LoVo (cell line): ENCODE data around the gene FBXO38.

Source experiments
- DNase-seq: peaks from one replicate; pipeline ENCODE4 v3.0.0-alpha.2; 2016; ENCODE audit warnings: low spot score

Gene FBXO38, protein sequence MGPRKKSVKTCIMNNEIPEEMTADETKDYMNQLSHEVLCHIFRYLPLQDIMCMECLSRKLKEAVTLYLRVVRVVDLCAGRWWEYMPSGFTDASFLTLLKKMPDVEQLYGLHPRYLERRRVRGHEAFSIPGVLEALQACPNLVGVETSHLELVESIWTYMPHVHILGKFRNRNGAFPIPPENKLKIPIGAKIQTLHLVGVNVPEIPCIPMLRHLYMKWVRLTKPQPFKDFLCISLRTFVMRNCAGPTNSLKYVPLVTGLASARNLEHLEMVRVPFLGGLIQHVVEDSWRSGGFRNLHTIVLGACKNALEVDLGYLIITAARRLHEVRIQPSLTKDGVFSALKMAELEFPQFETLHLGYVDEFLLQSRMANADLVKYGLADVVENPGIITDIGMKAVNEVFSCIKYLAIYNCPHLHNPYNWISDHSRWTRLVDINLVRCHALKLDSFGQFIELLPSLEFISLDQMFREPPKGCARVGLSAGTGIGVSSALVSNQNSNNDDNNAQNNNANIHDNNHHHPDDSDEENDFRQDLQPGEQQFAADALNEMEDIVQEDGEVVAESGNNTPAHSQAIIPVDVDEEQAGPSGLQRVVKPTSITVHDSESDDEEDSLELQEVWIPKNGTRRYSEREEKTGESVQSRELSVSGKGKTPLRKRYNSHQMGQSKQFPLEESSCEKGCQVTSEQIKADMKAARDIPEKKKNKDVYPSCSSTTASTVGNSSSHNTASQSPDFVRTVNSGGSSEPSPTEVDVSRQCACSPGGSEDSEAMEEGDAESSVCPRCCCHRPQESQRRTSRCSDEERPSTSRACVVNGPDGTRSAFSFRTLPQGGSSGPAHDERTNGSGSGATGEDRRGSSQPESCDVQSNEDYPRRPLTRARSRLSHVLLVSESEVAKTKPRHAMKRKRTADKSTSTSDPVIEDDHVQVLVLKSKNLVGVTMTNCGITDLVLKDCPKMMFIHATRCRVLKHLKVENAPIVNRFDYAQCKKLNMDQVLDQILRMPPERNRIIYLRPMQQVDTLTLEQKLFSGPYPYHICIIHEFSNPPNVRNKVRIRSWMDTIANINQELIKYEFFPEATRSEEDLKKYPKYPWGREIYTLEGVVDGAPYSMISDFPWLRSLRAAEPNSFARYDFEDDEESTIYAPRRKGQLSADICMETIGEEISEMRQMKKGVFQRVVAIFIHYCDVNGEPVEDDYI

GRCh38 chr5:148383564-148384379 is at the start of gene FBXO38:
Gene FBXO38, plus strand, starts transcription at chr5:148383958. Its CDS starts 10,819 bp downstream, at chr5:148394777.
- peak; percentile 99 for DNase-seq

GRCh38 chr5:148335259-148335658 is 48.5 kb upstream of the FBXO38 start, which contains the start of gene SPINK9:
Gene SPINK9, plus strand, starts transcription at chr5:148335559. Its CDS starts 55 bp downstream, at chr5:148335614.
- no peak for DNase-seq

DNA sequence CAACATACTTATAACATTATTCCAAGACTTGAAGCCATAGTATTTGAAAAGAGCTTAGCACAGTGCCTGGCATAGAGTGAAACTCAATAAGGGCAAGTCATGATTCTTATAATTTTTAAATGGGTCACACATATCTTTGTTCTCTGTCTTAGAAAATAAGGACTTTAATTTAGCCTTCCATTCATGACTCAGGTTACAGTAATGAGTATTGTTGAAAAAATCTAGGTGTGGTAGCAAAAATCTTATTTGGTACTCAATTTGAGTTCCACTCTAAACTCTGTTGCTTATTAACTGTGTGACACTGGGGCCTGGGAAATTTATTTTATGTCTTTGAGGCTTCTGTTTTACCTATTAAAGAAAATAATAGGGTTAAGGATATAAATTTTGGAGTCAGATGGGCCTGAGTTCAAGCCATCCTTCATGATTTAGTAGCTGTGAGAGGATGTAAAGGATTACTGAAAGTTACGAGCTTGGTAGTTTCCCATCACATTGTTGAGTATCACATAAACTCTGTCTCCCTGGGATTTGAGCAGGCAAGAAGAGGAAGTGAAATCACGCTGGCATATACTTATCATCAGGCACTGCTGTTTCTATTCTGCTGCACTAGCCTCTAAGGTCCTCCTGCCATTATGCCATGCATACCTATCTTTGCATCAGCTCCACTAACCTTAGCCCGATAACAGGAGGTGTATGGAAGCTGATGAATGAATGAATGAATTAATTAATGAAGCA is 46.9 kb upstream of the FBXO38 start:
- DNase-seq = peak; percentile 45

GRCh38 chr5:148342371-148343045 is 41.2 kb upstream of the FBXO38 start:
- DNase-seq = peak; percentile 81

DNA sequence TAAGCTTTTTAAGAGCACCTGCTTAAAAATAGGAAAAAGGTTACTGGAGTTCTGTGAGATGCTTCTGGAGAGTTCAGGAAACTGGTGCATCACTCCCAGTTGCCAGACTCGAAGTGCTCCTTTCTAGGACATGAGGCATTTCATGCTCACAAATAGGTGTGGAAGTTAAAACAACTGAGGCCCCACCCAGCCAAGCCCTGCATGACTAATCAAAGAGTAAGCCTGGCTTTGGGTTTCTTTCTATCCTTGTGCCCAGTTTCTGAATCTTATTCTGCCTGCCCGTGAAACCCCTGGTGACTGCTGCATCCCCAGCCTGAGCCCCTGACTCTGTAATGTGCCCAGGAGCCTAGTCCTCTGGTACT is 40.7 kb upstream of the FBXO38 start:
- DNase-seq = peak; percentile 95

DNA sequence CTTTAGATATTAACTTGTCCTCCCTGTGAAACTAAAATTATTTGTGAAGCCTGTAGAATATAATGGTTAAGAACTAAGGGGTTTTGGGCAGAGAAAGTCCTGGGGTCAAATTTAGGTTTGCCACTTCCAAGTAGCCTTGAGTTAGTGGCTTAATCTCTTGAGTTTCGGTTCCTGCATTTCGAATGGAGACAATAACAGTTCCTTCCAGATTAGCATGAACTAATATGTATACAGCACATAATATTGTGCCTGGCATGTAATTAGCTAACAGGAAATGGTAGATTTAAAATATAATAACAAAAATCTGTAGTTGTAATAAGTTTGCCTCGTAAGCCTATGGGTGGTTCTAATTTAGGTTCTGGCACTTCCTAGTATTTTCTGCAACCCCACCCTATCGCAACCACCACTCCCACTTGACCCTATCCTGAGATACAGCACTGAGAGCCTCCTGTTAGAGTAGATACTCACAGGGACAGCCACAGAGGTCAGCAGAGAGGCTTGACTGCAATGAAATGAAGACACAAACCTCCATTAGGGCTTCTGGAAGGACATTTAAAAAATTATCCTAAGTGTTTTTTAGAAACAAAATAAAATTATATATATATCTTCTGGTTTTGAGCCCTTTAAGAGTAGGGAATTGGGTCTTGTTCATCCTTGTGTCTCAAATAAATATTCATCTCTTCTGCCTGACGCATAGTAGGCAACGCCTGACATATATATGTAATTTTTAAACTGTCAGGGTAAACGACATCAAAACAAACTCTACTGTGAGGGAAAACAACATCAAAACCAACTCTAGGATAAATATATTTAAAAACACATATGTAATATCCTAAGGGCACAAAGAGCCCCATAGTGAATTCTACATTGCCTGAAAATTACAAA is 39.9 kb upstream of the FBXO38 start:
- DNase-seq = peak; percentile 64

GRCh38 chr5:148347706-148348105 is 36.1 kb upstream of the FBXO38 start:
- no peak for DNase-seq

- DNase-seq = no peak
Measured at GRCh38 chr5:148352696-148353095, 31.1 kb upstream of the FBXO38 start.

DNA sequence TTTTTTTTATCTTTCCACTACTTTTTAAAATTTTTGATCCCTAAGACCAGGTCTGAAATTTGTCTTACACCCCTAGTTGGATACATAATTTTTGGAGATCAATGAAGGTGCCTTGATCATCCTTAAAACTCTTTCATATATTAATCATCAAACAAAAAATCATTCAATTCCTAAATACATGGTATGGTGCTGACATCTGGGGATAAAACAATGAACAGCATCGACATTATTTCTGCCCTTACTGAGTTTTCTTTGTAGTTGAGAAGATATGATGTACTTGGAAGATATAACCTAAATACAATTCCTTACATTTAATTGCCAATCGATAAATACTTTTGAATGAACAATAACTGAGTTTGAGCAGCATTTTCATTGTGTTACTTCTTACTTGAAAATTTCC is 30.1 kb upstream of the FBXO38 start:
- DNase-seq = no peak

DNA sequence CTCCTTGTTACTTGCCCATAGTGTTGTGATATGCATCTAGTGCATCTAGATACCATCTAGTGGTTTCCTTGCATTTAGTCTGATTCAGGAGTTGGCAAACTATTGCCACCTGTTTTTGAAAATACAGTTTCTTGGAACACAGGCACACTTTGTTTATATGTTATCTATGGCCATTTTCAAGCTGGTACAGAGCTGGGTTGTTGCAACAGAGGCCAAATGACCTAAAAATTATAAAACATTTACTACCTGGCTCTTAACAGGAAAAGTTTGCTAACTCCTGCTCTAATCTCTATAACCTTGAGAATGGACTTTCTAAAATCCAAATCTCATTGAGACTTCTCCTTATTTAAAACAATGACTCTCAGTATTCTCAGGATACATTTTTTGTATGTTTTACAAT is 19.4 kb upstream of the FBXO38 start:
- DNase-seq = no peak

GRCh38 chr5:148368299-148368698 is 15.5 kb upstream of the FBXO38 start:
- no peak for DNase-seq

DNA sequence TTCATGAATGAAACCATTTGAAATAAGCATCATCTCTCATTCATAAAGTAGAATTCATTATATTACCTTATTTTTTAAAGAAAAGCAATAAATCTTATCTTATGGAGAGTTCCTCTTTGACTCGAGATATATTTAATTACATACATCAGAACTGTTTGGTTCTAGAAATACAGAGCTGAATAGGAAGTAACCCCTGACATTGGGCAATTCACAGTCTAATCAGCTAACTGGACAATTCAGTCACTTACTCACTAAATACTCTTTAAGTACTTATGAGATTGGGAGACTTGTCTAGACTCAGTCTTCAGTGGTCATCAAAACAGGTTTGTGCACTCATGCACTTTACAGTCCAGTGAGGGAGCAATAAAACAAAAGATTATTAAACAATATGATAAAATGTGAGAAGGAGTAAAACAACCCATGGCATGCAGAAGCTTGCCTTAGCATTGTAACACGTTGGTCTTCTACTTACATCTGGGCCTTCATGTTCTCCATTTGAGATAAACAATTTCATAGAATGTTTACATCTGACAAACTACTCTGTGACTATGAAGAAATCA is 11.5 kb upstream of the FBXO38 start:
- DNase-seq = no peak

GRCh38 chr5:148372893-148373292 is 10.9 kb upstream of the FBXO38 start:
- DNase-seq = no peak

- DNase-seq = peak; percentile 71
Measured at GRCh38 chr5:148374690-148375360, 8.9 kb upstream of the FBXO38 start.

DNA sequence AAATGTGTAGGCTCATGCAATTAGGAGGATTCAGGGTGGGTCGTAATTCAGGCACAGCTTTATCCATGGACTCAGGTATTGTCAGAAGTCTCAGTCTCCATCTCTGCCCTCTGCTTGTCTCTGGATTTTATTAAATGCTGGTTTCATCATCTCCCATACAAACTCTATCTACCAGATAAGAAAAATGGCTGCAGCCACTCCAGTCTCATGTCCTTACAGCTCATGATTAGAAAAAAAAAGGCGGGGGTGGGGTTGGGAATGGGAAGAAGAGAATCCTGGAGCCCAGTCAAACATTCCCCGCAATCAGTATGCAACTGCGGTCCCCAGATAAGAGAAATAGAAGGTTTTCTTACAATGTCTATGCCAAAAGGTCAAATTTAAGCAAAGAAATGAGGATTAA is 7.6 kb upstream of the FBXO38 start:
- no peak for DNase-seq

DNA sequence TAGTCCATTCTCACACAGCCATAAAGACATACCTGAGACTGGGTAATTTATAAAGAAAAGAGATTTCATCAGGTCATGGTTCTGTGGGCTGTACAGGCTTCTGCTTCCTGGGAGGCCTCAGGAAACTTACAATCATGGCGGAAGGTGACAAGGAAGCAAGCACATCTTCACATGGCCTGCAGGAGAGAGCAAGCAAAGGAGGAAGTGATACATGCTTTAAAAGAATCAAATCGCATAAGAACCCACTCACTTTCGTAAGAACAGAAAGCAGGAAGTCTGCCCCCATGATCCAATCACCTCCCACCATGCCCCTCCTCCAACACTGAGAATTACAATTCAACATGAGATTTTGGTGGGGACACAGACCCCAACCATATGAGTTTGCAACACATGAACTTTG is 5.1 kb upstream of the FBXO38 start:
- no peak for DNase-seq

DNA sequence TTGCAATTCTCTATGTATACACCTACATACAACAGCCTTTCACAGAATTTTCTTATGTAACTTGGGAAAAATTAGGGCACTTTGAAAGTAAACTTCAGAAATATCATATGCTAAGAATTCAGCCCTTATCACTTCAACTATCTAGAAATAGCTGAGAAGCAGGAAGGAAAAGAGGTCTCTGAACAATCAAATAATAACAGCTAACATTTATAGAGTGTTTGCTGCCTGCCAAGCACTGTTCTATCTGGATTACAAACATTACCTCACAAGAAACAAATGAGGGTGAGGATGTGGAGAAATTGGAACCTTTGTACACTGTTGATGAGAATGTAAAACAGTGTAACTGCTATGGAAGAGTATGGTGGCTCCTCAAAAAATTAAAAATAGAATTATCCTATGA is 4.4 kb upstream of the FBXO38 start:
- DNase-seq = no peak

DNA sequence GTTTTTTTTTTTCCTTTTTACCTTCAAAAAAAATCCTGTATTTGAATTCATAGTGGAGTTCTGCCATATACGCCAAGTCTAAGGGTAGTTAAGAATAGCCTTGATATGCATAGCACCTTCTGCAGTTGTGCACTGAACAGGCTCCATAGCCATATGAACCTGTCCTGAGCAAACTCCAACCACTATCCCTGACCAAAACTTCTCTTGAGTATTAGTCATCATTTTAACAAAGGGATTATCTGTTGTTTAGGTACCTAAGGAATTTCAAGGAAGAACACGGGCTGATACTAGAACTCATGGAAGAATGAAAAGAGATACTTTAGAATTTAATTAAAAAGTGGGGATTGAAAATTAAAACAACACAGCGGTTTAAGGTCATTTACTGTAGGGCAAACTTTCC is 1.9 kb upstream of the FBXO38 start:
- peak; percentile 37 for DNase-seq
